GDM1 (cell line): Measurements from ENCODE around the gene C13orf46.
"Not testable (repeated sequence)": the region's sequence is repeated elsewhere in the genome, so short reads cannot be mapped to it uniquely, and the experiment has no call there.

ENCODE experiments used
- DNase-seq: peaks from one replicate; lab custom pipeline; 2025; lab: John Stamatoyannopoulos, UW

The C13orf46 gene

GRCh38 chr13:113922412-113923118 lies 51.3 kb downstream of the C13orf46 start:
- no peak for DNase-seq

GRCh38 chr13:113921763-113922162 lies 52.1 kb downstream of the C13orf46 start:
- no peak for DNase-seq

- DNase-seq = no peak
Measured at GRCh38 chr13:113920606-113921286, 53.1 kb downstream of the C13orf46 start.

- no peak for DNase-seq
Measured at GRCh38 chr13:113919761-113920559, 53.9 kb downstream of the C13orf46 start.

- no peak for DNase-seq
Measured at GRCh38 chr13:113918981-113919701, 54.7 kb downstream of the C13orf46 start.

GRCh38 chr13:113918580-113918979 lies 55.3 kb downstream of the C13orf46 start:
- DNase-seq = no peak

GRCh38 chr13:113917594-113918371 lies 56.1 kb downstream of the C13orf46 start:
- DNase-seq = no peak

GRCh38 chr13:113917096-113917495 lies 56.8 kb downstream of the C13orf46 start:
- no peak for DNase-seq

- DNase-seq = no peak
Measured at GRCh38 chr13:113916330-113916815, 57.5 kb downstream of the C13orf46 start.

- no peak for DNase-seq
Measured at GRCh38 chr13:113915786-113916329, 58.0 kb downstream of the C13orf46 start.

GRCh38 chr13:113915012-113915763 lies 58.7 kb downstream of the C13orf46 start:
- no peak for DNase-seq

GRCh38 chr13:113914333-113915011 lies 59.4 kb downstream of the C13orf46 start:
- DNase-seq = no peak

- not testable (repeated sequence) for DNase-seq
Measured at GRCh38 chr13:113913838-113914237, 60.0 kb downstream of the C13orf46 start.

- not testable (repeated sequence) for DNase-seq
Measured at GRCh38 chr13:113913408-113913807, 60.5 kb downstream of the C13orf46 start.

- DNase-seq = no peak
Measured at GRCh38 chr13:113912596-113912995, 61.3 kb downstream of the C13orf46 start.

- no peak for DNase-seq
Measured at GRCh38 chr13:113907635-113908617, 66.0 kb downstream of the C13orf46 start.

GRCh38 chr13:113906571-113906970 lies 67.3 kb downstream of the C13orf46 start:
- DNase-seq = no peak

- no peak for DNase-seq
Measured at GRCh38 chr13:113905942-113906341, 67.9 kb downstream of the C13orf46 start.
